H1 (cell line): ENCODE measurements around the gene SLC66A2.
"Not testable (repeated sequence)": the region's sequence is repeated elsewhere in the genome, so short reads cannot be mapped to it uniquely, and the experiment has no call there.

Source experiments
- ATF2 ChIP-seq: IDR thresholded peaks from 2 replicates; pipeline ENCODE4 v1.6.1; 2012; ENCODE audit warnings: low read length, inconsistent platforms
- CHD1 ChIP-seq: IDR thresholded peaks from 2 replicates; pipeline ENCODE4 v1.6.1; 2012; ENCODE audit warnings: low read depth, low read length, improper control_type of control experiment
- GABPA ChIP-seq: IDR thresholded peaks from 2 replicates; pipeline ENCODE4 v1.6.1; 2011; ENCODE audit warnings: mild to moderate bottlenecking, low read length, moderate library complexity, borderline replicate concordance; ENCODE audit not compliant: insufficient read depth
- MAX ChIP-seq: IDR thresholded peaks from 2 replicates; pipeline ENCODE4 v1.6.1; 2012; ENCODE audit warnings: inconsistent platforms
- POLR2AphosphoS5 ChIP-seq: IDR thresholded peaks from 2 replicates; pipeline ENCODE4 v1.6.1; 2011; ENCODE audit warnings: low read depth, low read length
- RXRA ChIP-seq: IDR thresholded peaks from 2 replicates; pipeline ENCODE4 v1.6.1; 2011; ENCODE audit warnings: low read depth, mild to moderate bottlenecking, low read length, moderate library complexity; ENCODE audit not compliant: insufficient read depth
- SP1 ChIP-seq: IDR thresholded peaks from 2 replicates; pipeline ENCODE4 v1.6.1; 2011; ENCODE audit warnings: low read depth, low read length
- TAF1 ChIP-seq: IDR thresholded peaks from 2 replicates; pipeline ENCODE4 v1.6.1; 2011; ENCODE audit warnings: mild to moderate bottlenecking, low read depth, low read length
- YY1 ChIP-seq: IDR thresholded peaks from 2 replicates; pipeline ENCODE4 v1.6.1; 2011; ENCODE audit warnings: low read depth, mild to moderate bottlenecking, low read length
- ZNF274 ChIP-seq: IDR thresholded peaks from 2 replicates; pipeline ENCODE4 v1.7.0; 2012; ENCODE audit warnings: low read length, borderline replicate concordance; ENCODE audit errors: extremely low read depth
- TF ChIP-seq, protein P1 (sequence below), 3 experiments: IDR thresholded peaks; 1 replicate in 2 of 3; 2 replicates in 1 of 3; pipeline versions ENCODE4 v1.5.1 to v1.6.1; 2011; ENCODE audit warnings: low read length in 3 of 3, mild to moderate bottlenecking in 3 of 3, inconsistent platforms in 2 of 3, low read depth in 1 of 3, moderate library complexity in 1 of 3; ENCODE audit not compliant: insufficient read depth in 1 of 3; ENCODE audit errors: control extremely low read depth in 1 of 3

GRCh38 chr18:79999701-80000100 is 48.2 kb upstream of the SLC66A2 start:
- TF ChIP-seq YY1, CHD1, RXRA, TAF1, ZNF274, POLR2AphosphoS5, ATF2, GABPA, MAX, SP1: not testable (repeated sequence)
- TF ChIP-seq, protein P1, sequence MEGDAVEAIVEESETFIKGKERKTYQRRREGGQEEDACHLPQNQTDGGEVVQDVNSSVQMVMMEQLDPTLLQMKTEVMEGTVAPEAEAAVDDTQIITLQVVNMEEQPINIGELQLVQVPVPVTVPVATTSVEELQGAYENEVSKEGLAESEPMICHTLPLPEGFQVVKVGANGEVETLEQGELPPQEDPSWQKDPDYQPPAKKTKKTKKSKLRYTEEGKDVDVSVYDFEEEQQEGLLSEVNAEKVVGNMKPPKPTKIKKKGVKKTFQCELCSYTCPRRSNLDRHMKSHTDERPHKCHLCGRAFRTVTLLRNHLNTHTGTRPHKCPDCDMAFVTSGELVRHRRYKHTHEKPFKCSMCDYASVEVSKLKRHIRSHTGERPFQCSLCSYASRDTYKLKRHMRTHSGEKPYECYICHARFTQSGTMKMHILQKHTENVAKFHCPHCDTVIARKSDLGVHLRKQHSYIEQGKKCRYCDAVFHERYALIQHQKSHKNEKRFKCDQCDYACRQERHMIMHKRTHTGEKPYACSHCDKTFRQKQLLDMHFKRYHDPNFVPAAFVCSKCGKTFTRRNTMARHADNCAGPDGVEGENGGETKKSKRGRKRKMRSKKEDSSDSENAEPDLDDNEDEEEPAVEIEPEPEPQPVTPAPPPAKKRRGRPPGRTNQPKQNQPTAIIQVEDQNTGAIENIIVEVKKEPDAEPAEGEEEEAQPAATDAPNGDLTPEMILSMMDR (IDR thresholded peaks at IDR 0.05; ENCODE audit: control extremely low read depth in 1 of 3, insufficient read depth in 1 of 3, low read depth in 1 of 3, low read length in 3 of 3), result not testable (repeated sequence)
